Esophagus mucosa (tissue), 1 donor: ENCODE results near the gene CBX8. TPM values are rescaled to one million over a fixed set of nuclear protein-coding genes. Genes with fewer than 3 reads are reported as not detected.

ENCODE experiments used
- ATAC-seq: fragments of 200-7000 bp; cut with Tn5 transposase; one replicate; pipeline ENCODE4 v1.9.1; 2020
- total RNA-seq: library from RNA; stranded (reverse); gene quantifications from one replicate; pipeline ENCODE4 v1.2.4, GENCODE V29; 2023
- donor health status: DM: yes; HTN: yes; CAD: no.

CBX8 gene
- total RNA-seq, 1 donor from 2014 or later: 3.8 TPM

DNA sequence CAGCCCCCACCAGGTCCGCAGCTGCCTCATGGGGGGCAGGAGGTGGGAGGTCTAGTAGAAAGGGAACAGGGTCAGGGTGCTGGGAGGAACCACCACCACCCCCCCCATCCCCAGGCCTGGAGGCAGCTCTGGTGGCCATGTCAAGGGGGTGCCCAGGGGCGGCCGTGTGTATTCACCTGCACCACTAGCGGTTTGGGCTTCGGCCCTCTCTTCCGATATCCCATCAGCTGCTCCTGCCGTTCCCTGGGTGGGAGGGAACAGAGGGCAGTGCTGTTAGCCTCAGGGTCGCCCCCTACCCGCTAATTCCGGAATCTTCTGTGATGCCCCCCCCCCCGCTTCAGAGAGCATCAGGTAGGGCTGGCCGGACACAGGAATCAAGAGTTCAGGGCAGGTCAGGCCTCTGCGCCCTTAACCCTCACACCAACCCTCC lies 38.6 kb upstream of the CBX8 start:
- no peak for ATAC-seq

- no peak for ATAC-seq
Observed at GRCh38 chr17:79834565-79835469, 37.9 kb upstream of the CBX8 start.

GRCh38 chr17:79833744-79834564 lies 37.1 kb upstream of the CBX8 start:
- no peak for ATAC-seq

DNA sequence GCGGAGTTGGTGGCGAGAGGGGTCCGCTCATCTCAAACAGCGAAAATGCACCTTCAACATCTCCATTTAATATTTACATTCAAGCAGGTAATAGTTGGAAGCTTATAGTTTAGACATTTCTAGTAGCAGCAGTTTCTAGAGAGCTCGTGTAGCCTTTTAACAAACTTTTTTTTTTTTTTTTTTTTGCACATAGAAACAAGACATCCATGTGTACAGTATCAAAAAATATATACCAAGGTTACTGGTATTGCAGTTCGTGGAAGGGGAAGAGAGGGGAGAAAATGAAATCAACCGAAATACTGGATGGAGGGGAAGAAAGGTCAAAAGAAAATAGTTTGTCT lies 36.2 kb upstream of the CBX8 start:
- ATAC-seq: no peak

- ATAC-seq: peak; percentile 17
Observed at GRCh38 chr17:79832218-79833109, 35.6 kb upstream of the CBX8 start.

DNA sequence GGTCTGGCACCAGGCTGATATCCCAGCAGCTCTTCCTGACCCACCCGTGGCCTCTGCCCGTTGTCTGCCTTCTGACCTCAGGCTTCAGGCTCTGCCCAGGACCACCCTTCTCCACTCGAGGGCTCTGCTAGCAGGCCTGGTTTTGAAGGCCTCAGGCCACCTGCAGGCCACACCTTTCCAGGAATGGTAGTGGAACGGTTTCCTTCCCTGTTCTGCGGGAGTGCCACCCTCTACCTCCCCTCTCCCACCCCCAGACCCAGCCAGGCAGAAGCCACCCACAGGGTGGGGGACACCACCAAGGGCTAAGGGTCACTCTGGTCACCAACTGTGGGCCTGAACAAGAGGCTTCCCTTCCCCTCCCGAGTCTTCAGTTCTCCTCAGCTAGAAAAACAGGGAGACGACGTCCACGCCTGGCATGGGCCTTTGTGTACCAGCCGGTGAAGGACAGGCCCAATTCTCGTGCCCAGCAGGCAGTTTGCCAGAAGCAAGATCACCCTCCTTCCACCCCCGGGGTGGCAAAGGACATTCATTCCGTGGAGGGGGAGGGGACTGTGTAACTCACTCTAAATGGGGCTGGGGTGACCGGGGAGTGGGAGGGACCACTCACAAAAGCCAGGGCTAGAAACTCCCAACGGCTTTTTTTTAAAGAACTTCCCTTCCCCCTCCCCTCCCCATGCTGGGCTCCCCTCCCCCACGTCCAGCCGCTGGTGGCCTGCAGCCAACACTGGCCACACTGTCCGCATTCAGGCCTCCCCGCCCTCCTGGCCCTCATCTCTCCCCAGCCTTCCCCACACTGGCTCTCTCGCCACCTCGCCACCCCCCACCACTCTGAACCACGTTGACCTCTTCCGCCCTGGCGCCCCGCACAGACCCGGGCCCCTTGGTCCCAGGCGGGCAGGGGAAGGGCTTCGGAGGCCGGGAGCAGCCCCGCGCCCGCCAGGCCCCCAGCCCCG lies 34.7 kb upstream of the CBX8 start:
- no peak for ATAC-seq

- ATAC-seq: no peak
Observed at GRCh38 chr17:79830763-79831264, 33.9 kb upstream of the CBX8 start.

GRCh38 chr17:79830303-79830702 lies 33.4 kb upstream of the CBX8 start:
- no peak for ATAC-seq

DNA sequence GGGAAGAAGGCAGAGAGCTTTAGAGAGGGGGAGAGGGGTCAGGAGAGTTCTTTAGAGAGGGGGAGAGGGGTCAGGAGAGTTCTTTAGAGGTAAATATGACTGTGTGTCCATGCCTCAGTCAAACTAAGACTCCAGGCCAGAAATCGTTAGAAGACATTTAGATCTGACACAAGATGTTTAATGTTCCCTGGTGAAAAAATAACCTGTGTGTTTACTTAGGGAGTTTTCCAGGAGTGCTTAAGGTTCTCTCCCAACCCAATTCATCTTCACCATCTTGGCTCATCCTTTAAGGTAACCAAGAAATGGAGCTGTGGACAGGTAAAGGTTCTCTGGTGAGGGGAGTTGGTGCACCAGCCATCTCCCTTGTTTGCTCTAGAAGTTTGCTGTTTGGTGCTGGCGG lies 32.6 kb upstream of the CBX8 start:
- ATAC-seq: no peak

- ATAC-seq: no peak
Observed at GRCh38 chr17:79829004-79829403, 32.1 kb upstream of the CBX8 start.

DNA sequence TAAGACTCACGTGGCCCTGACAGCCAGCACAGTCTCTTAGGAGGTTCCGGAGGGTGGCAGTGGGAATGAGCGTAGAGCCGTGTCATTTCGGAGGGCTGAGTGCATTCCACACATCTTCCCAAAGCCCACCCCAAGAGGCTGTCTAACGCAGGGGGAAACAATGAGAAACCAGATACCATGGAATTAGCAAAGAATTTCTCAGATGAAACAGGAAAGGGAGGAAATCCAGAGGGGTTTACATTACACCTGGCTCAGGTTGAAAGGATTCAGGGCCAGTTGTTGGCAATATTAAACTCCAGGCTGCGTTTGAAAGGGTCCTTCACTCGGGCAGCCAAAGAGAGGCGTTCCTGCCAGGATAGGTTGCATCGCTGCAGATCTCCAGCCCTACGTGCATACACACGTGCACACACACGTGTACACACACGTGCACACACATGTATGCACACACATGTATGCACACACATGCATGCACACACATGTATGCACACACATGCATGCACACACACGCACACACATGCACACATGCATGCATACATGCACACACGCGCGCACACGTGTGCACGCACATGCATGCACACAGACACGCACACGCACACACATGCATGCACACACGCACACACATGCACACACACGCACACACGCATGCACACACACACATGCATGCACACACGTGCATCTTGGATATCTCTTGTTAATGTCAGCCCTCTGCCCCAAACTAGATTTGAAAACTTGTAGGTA lies 30.1 kb upstream of the CBX8 start:
- ATAC-seq: no peak

- ATAC-seq: no peak
Observed at GRCh38 chr17:79826204-79826680, 29.4 kb upstream of the CBX8 start.

GRCh38 chr17:79825580-79825921 lies 28.7 kb upstream of the CBX8 start:
- ATAC-seq: no peak

DNA sequence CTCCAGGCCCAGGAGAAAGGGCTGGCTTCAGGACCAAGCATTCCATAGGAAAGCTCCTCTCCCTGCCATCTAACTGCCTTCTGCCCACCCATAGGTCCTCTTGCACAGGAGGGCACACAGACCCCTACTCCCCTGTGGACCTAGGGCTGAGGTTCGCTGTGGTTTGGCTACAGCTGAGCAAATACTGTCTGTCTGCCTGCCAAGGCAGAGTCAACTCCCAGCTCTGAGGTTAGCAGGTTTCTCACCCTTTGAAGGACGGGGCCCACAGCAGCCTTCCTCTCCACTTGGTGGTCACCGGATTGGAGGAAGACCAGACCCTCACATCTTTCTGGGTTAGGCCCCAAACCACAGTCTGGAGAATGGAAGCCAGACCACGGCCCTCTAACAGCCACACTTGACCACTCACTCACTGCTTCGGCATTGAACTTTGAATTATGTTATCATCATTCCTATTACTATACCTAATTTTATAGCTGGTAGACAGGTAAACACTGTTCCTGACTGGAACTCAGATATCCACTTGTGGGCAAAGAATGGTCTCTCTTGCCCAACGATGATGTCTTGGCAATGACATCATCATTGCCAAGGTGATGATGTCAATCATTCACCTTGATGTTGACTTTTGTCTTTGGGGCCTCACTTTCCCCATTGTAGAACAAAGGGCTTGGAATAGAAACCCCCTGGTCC lies 28.2 kb upstream of the CBX8 start:
- ATAC-seq: no peak

DNA sequence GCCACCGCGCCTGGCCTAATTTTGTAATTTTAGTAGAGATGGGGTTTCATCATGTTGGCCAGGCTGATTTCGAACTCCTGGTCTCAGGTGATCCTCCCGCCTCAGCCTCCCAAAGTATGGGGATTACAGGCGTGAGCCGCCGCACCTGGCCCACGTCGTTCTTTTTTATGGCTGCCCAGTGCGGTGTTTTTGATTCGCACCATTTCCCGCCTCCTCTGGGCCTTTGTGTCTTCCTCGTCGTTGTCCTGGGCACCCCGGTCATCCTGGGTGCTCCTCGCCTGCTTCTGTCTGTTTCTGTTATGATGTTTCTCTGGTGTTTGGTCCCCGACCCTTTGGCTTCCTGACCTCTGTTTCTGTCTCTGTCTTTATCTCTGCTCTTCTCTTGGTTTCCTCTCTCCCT lies 27.4 kb upstream of the CBX8 start:
- ATAC-seq: no peak

DNA sequence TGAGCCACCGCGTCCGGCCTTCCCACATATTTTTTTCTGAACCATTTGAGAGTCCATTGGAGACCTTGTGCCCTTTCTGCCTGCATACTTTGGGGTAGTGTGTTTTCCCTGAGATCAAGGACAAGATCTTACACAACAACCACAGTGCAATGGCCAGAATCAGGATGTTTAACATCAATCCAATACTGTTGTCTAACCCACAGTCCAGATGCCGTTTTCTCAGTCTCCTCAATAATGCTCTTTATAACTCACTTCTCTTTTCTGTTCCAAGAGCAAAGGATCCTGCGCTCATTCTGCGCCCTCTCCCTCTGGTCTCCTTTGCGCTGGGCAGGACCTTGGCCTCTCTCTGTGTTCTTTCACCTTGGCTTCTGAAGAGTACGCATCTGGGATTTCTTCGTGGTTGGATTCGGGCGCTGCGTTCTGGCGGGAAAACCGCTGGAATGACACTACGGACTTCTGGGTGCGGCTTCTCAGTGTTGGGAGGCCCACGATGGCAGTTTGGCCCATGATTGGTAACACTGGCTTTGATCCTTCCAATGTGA lies 25.8 kb upstream of the CBX8 start:
- ATAC-seq: no peak

DNA sequence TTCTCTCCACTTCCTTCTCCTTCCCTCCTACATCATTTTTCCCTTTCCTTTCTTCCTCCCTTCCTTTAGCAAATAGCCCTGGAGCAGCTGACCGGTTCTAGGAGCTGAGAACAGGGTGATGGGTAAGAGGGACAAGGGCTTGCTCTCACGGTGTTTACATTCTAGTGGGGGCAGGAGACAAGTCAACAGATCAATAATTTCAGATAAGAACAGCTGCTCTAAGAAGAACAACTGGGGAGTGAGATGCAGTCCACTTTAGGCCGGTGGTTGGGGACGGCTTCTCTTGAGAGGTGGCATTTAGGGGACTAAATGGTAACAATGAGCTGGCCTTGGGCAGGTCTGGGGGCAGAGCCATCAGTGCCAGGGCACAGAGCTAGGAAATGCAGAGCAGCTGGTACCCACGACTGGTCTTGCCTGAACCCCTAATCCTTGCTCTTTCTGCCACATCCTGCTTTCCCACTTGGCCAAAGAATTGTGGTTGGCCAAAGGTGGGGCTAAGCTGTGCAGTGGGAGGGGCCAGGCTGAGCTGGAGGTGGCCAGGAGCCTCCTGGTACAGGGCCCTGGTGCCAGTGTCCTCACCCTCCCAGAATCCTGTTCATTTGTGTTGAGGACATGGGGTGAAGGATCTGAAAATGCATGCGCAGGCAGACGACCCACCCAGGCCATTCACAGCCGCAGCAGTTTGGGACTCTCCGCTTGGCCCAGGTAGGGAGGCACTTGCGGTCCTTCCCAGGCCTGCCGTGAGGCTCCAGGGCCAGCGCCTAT lies 24.6 kb upstream of the CBX8 start:
- no peak for ATAC-seq

- no peak for ATAC-seq
Observed at GRCh38 chr17:79820959-79821330, 24.1 kb upstream of the CBX8 start.
